AML-193 (cell line): ENCODE results near the gene SEMA3B.

Experiments used
- DNase-seq, 2 experiments: peaks; one replicate each; lab custom pipeline; 2025; lab: John Stamatoyannopoulos, UW

Gene SEMA3B

DNA sequence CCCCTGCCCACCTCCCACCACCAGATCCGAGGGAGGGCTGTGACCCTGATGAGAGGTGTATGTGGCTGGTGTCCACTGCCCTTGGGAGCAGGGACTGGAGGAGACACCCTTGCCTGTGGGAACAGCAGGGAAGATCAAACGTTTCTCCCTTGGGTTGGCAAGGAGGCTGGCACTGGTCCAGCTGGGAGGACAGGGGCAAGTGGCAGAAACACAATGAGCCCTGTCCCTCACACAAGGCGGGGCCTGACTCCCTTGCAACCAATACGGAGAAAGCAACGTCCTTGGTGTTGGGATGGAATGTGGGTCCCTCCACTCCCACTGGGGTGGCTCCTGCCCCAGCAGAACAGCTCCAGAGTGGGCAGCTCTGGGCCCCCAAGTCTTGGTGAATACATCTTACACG, 48.4 kb downstream of the SEMA3B start:
- DNase-seq = no peak

DNA sequence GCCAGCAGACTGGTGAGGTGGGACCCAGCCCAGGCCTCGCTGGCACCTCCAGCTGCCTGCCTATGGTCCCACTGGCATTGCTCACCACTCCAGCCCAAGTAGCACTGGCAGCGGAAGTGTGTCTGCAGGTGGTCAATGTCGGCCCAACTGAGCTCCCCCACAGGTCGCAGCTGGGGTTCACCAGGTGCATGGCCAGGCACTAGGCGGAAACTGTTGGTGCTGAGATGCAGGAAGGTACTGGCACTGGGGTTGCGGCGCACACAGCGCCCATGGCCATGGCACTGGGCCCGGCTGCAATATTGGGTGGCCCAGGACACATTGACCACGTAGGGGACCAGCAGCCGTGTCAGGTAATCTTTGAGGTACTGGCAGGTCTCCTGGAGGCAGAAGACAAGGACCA, 49.2 kb downstream of the SEMA3B start:
- DNase-seq = no peak

GRCh38 chr3:50318615-50319014, 49.7 kb downstream of the SEMA3B start:
- DNase-seq = no peak

DNA sequence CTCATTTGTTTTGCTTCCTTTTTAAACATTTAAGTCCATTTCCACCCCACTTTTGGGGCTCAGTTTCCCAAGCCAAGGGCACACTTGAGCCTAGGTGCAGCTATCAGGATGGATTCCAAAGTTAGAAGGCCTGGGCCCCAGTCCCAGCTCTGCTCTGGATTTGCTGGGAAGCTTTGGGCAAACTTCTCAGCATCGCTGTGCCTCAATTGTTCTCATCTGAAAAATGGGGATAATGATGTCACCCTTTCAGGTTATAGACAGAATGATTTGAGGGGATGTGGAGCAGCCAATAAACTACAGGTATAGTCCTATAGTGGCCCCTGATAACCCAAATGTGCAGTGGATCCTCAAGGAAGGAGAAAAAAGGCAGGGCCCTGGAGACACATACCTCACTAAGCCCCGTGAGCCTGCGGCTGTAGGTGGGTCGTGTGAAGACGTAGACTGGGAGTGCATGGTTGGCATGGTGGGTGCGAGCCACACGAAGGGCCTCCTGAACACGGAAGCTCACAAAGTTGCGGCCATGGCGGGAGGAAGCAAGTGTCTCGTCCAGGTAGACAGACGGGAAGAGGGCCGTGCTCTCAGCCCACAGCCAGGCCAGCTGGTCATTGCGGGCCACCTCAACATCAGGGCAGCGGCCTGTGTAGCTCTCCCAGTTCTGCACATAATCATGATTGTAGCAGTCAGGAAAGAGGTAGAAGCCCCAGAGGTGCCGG, 50.4 kb downstream of the SEMA3B start:
- DNase-seq = no peak

DNA sequence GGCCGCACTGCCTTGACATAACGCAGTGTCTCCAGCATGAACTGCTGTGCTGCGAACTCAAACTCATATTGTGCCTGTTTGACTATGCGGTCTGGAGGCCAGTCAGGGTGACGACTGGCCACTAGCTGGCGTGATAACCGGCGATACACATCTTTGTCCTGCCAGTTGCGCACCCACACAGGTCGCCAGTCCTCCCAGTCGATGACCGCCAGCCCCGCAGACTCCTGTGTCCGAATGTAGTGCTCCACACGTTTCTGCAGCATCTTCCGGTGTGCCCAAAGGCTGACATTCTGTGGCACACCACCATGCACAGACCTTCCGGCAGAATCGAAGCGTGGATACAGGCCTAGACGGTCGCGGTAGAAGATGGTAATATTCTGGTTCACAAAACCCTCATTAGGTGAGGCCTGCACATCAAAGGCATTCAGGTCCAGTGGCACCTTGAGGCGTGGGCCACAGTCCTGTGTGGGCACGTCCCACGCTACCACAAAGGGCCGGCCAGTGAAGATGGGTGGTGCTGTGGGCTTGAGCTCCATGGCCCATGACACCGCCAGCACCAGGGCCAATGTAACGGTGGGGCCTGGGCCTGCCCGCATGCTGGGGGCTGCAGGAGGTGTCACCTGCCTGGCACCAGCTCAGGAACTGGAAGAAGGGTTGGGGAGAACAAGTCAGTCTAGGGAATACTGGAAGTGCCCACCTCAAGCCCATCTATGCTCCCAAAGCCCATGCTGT, 51.1 kb downstream of the SEMA3B start:
- no peak for DNase-seq

GRCh38 chr3:50320853-50321335, 51.9 kb downstream of the SEMA3B start:
- DNase-seq = peak; percentile 55 to 56

DNA sequence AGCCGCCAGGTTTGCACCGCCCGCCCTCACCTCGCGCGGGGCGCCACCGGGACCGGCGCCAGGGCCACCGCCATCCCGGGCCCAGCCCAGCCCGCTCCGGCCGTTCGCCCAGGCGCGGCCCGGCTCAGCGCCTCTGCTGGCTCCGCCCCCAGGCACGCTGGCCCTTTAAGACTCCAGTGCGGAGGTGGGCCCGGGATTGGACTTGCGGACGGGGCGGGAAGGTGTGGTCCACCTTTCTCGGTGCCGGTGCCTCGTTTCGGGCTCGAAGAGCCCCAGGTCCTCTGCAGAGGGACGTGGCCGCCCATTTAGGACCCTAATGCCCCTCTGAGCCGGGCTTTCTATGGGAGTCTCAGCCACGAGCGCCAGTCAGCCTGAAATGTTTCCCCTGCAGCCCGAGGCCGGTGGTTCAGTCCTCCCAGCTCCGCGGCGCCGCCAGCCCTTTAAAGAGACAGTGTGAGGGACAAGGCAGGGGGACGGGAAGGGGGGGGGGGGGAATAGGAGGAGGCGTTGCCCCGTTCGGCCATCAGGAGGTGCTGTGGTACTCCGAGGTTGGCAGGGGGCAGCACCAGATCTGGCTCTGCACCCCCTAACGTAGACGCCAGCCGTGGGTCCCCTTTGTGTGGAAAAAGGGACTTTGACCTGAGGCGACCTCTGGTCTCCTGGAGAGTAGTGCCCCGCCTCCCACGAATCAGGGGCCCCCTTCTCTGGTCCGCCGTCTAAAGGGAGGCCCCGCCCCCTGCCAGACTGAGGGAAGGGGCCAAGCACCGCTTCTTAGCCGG, 52.6 kb downstream of the SEMA3B start:
- DNase-seq = peak; percentile 83 to 86

GRCh38 chr3:50322115-50322385, 53.1 kb downstream of the SEMA3B start:
- no peak for DNase-seq

- no peak for DNase-seq
Measured at GRCh38 chr3:50322386-50323091, 53.6 kb downstream of the SEMA3B start, which contains the start of gene HYAL2. Gene HYAL2, minus strand, starts transcription at chr3:50322745. Its CDS starts 2,256 bp downstream, at chr3:50320489.

DNA sequence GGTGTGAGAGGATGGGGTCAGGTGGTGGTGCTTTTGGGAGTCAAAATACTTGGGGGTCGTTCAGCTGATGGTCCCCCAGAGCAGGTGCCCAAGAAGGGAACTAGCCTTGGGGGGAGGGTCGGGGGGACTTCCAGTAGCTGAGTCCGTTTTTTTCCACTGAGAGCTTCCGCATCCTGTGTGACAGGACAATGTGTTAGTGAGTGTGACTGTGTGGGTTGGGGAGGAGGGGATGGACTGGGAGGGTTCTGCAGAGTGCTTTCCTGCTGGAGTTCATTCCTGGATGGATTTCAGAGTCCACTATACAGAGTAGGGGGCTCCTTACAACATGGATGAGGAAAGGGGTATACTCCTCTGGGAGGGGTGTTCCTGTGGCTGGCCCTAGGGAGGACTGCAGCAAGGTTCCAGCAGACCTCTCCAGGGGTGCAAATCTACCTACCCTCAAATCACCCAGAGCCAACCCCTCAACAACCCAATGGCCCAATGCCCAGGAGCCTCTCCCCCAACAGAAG, 54.2 kb downstream of the SEMA3B start:
- DNase-seq = no peak

DNA sequence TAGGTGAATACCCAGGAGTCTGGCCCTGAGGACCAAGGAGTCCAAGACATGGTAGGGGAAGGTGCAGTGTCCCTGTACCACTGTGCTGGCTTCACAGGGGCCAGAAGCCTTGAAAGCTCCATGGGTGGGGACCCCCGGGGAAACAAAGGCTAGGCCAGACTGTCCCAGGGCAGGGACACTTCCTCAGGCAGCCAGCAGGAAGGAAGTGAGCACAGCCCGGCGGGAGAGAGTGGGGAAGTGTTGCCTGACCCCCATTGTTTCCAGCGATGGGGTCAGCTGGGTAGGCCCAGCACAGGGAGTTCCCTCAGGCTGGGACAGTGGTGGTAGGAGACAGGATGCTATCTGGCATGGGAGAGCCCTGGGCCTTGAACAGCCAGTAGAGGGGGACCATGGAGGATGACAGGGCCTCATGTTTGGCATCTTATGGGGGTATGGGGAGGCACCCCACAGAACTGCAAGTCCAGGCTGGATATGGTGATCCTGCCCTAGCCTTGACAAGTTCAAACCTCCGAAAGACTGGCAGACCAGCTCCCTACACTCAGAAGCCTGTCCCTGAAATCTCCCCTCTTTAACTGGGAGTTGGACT, 54.8 kb downstream of the SEMA3B start:
- DNase-seq = no peak

DNA sequence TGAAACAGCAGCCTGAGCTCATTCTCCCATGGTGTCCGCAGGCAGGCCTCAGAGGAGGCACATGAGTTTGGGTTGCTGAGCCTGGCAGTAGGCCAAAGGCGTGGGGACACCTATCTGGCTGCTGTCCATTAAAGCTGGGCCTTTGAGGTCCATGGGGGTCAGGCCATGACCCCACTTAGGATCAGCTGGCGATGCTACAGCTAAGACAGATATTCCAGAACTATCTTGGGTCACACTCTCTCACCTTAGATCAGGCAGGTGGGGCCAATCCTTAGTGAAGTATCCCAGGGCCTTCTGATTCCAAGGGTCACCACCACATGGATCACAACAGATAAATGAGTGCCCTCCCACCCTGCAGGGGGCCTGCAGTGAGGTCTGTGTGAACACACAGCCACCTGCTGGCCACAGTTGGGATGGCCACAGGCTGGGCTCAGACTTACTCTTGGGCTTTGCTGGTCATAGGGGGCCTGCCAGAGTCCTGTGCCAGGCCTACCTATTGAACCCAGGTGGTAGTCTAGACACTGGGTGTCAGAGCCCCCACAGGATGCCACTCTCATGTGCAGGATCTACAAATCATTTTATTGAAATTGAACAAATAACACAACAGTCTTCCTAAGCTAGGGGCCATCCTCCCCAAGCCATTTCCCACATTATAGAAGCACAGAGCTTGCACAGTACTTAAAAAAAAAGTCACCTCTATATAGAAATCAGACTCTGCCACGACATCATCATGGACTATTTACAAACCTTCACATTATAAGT, 55.6 kb downstream of the SEMA3B start:
- peak; percentile 58 to 68 for DNase-seq

DNA sequence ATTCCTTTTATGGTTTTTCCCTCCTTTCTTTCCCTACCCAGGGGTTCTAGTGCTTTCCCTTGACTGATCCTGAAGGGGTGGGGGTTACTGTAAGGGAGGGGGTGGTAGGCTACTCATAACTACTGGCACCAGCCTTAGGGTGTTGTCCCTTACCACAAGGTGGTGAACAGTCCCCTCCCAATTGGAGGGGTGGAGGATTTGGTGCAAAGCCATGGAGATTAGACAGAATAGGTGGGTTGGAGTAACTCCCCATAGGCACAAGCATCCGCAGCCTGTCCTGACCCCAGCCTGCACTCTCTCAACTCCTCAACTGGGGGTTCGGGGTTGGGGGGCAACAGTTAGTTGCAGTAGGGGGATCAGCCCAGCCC, 56.1 kb downstream of the SEMA3B start:
- no peak for DNase-seq

DNA sequence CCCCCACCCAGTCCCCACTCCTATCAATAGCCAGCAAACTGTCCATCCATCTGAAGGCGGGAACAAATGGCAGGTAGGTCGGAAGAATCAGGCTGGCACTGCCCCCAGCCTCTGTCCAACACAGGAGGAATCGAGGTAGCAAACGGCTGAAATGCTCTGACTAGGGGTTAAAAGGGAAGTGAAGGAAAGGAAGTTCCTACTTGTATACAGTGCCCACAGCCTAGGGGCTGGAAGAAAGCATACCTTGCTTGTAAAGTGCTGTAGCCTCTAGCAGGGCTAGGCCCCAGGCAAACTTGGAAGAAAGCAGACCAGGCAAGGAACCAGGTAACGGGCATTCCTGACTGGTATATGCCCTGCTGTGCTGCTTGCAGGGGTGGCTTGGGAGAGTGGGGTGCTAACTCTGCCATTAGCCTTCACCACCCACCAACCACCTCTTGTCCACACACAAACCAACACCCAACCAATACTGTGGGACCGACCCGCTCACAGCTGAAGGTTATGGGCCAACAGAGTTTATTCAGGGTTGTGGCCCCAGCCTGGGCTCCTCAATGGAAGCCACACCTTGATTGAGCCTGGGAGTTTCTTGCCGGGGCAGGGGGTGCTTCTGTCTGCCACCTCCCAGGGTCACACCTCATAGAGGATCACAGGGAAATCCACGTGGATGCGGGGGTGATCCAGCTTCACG, 56.7 kb downstream of the SEMA3B start:
- peak; percentile 9 to 31 for DNase-seq

DNA sequence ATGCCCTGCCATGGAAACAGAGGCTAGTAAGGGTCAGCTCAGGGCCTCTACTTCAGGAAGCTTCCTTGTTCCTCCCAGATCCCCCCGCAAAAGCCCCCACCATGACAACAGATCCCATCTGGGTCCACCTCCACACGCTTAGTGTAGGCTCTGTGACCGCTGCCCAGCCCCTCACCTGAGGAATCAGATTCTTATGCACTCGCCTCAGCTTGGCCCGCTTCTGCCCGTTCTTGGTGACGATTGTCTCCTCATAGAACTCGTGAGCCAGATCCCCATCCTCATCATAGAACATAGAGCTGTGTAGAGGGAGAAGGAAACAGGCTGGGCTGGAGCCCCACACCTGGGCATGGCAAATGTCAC, 57.2 kb downstream of the SEMA3B start:
- DNase-seq = no peak

DNA sequence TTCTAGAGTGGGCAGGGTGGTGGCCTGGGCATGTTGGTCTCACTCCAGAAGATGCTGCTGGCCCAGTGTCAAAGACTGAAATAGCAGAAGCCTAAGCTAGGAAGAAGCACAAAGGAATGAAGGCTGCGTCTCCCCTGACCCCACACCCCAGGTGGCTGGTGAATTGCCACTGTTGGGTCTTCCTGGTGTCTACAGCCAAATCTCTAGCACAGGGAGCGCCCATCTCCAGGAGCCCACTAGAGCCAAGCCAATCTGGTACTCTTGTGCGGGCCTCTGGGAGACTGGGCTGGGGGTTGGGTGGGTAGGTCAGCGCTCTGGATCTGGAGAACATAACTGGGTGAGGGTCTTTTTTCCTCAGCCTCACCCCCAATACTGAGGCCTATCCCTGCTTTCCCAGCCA, 58.2 kb downstream of the SEMA3B start:
- DNase-seq = no peak
